ENCODE results near the gene SPTLC1. TPM values are rescaled to one million over a fixed set of nuclear protein-coding genes. Genes with fewer than 3 reads are reported as not detected.

SPTLC1 gene
- total and polyA plus RNA-seq, 2 of the 8 experiments (the other 6 are each of a cell fraction or from before 2014, with no cell fraction given), result 34.2 to 62.1 TPM

- H3K4me1 ChIP-seq (replicated peaks in 1 of 4; ENCODE audit: control insufficient read depth in 3 of 4, insufficient read depth in 4 of 4, low read length in 3 of 4), result peaks cover 0 to 13% (median 5%) of the 10 kb centered on the region in 4 experiments; a peak in 4 of 7 replicates
- H3K27ac ChIP-seq (ENCODE audit: low read depth, low read length), result no peak overlapping the region
- DNase-seq (ENCODE audit: low read depth in 1 of 2, low spot score in 2 of 2) (no peak), FAIRE-seq (no peak)
- peaks cover under 1% of the 10 kb centered on the region; the same call in 1 of the 2 replicates for H3K23me2 ChIP-seq (ENCODE audit: low read depth, low read length)
- peak overlapping the region in 1 of 4 experiments; percentile 31; a peak in 1 of 8 replicates for H3K4me3 ChIP-seq (ENCODE audit: extremely low read depth in 1 of 4, insufficient read depth in 2 of 4, low read depth in 3 of 4, low read length in 4 of 4)
- no peak overlapping the region for H3K4ac ChIP-seq (replicated peaks; ENCODE audit: insufficient read length, low read depth, low read length)
- no peak overlapping the region for H3K23ac ChIP-seq (ENCODE audit: insufficient read length)
- H2BK5ac ChIP-seq (ENCODE audit: low read depth, low read length), result peak overlapping the region; percentile 66; the same call in 1 of the 2 replicates
- H3K79me2 ChIP-seq (ENCODE audit: control insufficient read depth in 1 of 2, insufficient read depth in 2 of 2, low read length in 2 of 2), result no peaks in the 10 kb centered on the region
- H3K14ac ChIP-seq (ENCODE audit: insufficient read length), result no peak overlapping the region
- ChIA-PET POLR2A (ENCODE audit: partially characterized antibody) (interaction anchor here (1.0 to 2.0 kb wide), 3 partner anchors 8 to 145 kb away, joined by 3 to 6 read pairs (median 3); no protein-coding TSS in a partner anchor), CTCF (ENCODE audit: partially characterized antibody) (interaction anchor here (1.3 to 5.5 kb wide), 5 partner anchors 7 to 96 kb away, joined by 4 to 47 read pairs (median 5); no protein-coding TSS in a partner anchor)
- no peaks in the 10 kb centered on the region for H4K20me1 ChIP-seq (replicated peaks in 1 of 2; ENCODE audit: control insufficient read depth in 1 of 2, insufficient read depth in 2 of 2, low read length in 2 of 2)
- H2AK5ac ChIP-seq (ENCODE audit: low read depth, low read length), result no peak overlapping the region
- no peak overlapping the region for H3K56ac ChIP-seq (replicated peaks; ENCODE audit: insufficient read length, low read depth, low read length)
- peak overlapping the region; percentile 24 to 41; a peak in 3 of 4 replicates for H3K4me2 ChIP-seq (ENCODE audit: insufficient read depth in 1 of 2, low read depth in 2 of 2, low read length in 2 of 2)
- H4K91ac ChIP-seq (replicated peaks; ENCODE audit: insufficient read length, low read length), result no peak overlapping the region
- peak overlapping the region; percentile 92 for H2AFZ ChIP-seq (ENCODE audit: low read length)
- H2BK20ac ChIP-seq (ENCODE audit: low read length), result no peak overlapping the region; the same call in 1 of the 2 replicates
- H2BK12ac ChIP-seq (ENCODE audit: low read depth, low read length), result peak overlapping the region; percentile 75; the same call in 1 of the 2 replicates
- H3K9me3 ChIP-seq (ENCODE audit: insufficient read depth in 2 of 2, low read depth in 1 of 2, low read length in 1 of 2), result no peaks in the 10 kb centered on the region
- H2BK120ac ChIP-seq (replicated peaks; ENCODE audit: low read depth, low read length), result no peak overlapping the region
- no peaks in the 10 kb centered on the region for H3K79me1 ChIP-seq (ENCODE audit: low read depth, low read length)
- H3K36me3 ChIP-seq (ENCODE audit: control insufficient read depth in 2 of 4, insufficient read depth in 4 of 4, low read length in 3 of 4), result no peaks in the 10 kb centered on the region
- no peak overlapping the region for H3K9ac ChIP-seq (replicated peaks in 1 of 4; ENCODE audit: extremely low read depth in 1 of 4, low read depth in 3 of 4, low read length in 3 of 4)
- WGBS, 2 experiments (ENCODE audit: extremely low coverage in 1 of 2, insufficient coverage in 1 of 2, insufficient read length in 1 of 2, insufficient replicate concordance in 2 of 2, low coverage in 1 of 2, low lambda C conversion rate in 2 of 2, missing lambda C conversion rate in 1 of 2), result 86% methylated on average over 3 of the region's 3 CpGs; no CpG with 5 or more reads in 1 of the 2 experiments
- H4K8ac ChIP-seq (ENCODE audit: extremely low read depth, insufficient read depth, low read length), result no peak overlapping the region
- peak overlapping the region; percentile 71 for H3K18ac ChIP-seq (ENCODE audit: extremely low read depth, low read length)
- peak overlapping the region; percentile 81; the same call in 1 of the 2 replicates for H2BK15ac ChIP-seq (ENCODE audit: low read length)
- H4K5ac ChIP-seq (ENCODE audit: insufficient read length, low read depth, low read length), result no peak overlapping the region
- peaks cover 0 to 12% (median 6%) of the 10 kb centered on the region in 4 experiments; a peak in 5 of 7 replicates for H3K27me3 ChIP-seq (replicated peaks in 1 of 4; ENCODE audit: control insufficient read depth in 3 of 4, extremely low read depth in 1 of 4, insufficient read depth in 3 of 4, low read length in 3 of 4)
- no peak for TF ChIP-seq CTBP2 (IDR thresholded peaks at IDR 0.05; ENCODE audit: borderline replicate concordance, insufficient read depth, insufficient read length, low read length)
- TF ChIP-seq GTF2F1 (IDR thresholded peaks at IDR 0.05; ENCODE audit: borderline replicate concordance, low read depth, low read length), result no peak
- TF ChIP-seq HDAC6 (IDR thresholded peaks at IDR 0.05; ENCODE audit: low read depth, low read length), result no peak
- no peak for TF ChIP-seq SAP30 (IDR thresholded peaks at IDR 0.05; ENCODE audit: insufficient read depth, insufficient replicate concordance, low read length)
- TF ChIP-seq E2F6 (IDR thresholded peaks at IDR 0.05), result no peak
- no peak for TF ChIP-seq SP1 (IDR thresholded peaks at IDR 0.05; ENCODE audit: low read depth, low read length)
- TF ChIP-seq ZNF274 (IDR thresholded peaks at IDR 0.05; ENCODE audit: borderline replicate concordance, extremely low read depth, low read length), result no peak
- no peak for TF ChIP-seq SP4 (IDR thresholded peaks at IDR 0.05; ENCODE audit: low read length)
- no peak for TF ChIP-seq BCL11A (IDR thresholded peaks at IDR 0.05; ENCODE audit: low read depth in 2 of 2, low read length in 2 of 2)
- TF ChIP-seq MAX (IDR thresholded peaks at IDR 0.05), result no peak
- TF ChIP-seq EP300 (IDR thresholded peaks at IDR 0.05; ENCODE audit: borderline replicate concordance in 1 of 2, low read depth in 2 of 2, low read length in 2 of 2), result no peak
- no peak for TF ChIP-seq YY1 (IDR thresholded peaks at IDR 0.05; ENCODE audit: low read depth, low read length)
These were observed 31.4 kb upstream of the SPTLC1 start for GRCh38 chr9:92146610-92147009.
